Gastrocnemius medialis (tissue), 4 donors: ENCODE measurements around the gene C2CD4D. TPM values are rescaled to one million over a fixed set of nuclear protein-coding genes. Genes with fewer than 3 reads are reported as not detected.

Experiments used
- ATAC-seq, 2 donors: fragments of 150-250 bp; one replicate each; pipeline ENCODE4 v1.9.1; 2016
- DNase-seq, 2 donors: peaks; one replicate each; pipeline ENCODE4 v3.0.0-alpha.2; 2019
- H3K27ac ChIP-seq, 4 donors: fragments of 200-600 bp; sonication (generic); 1 replicate in 1 of 4; 2 replicates in 3 of 4; pipeline ENCODE4 v1.5.1; 2016 to 2018; ENCODE audit warnings: mild to moderate bottlenecking in 2 of 4, moderate library complexity in 1 of 4
- H3K27me3 ChIP-seq, 3 donors: fragments of 200-600 bp; sonication (generic) in 2 of 3; 1 replicate in 1 of 3; 2 replicates in 2 of 3; pipeline versions ENCODE4 v1.5.1 to v1.6.0; 2016 to 2019; ENCODE audit warnings: mild to moderate bottlenecking in 1 of 3, moderate library complexity in 1 of 3
- H3K36me3 ChIP-seq, 2 donors: fragments of 200-600 bp; sonication (generic) in 1 of 2; one replicate each; pipeline ENCODE4 v1.5.1; 2017 to 2018
- H3K4me1 ChIP-seq, 2 donors: fragments of 200-600 bp; sonication (generic) in 1 of 2; one replicate each; pipeline ENCODE4 v1.5.1; 2016 to 2017; ENCODE audit warnings: mild to moderate bottlenecking in 2 of 2
- H3K4me3 ChIP-seq, 4 donors: fragments of 200-600 bp; sonication (generic) in 3 of 4; 1 replicate in 1 of 4; 2 replicates in 3 of 4; pipeline ENCODE4 v1.5.1; 2016 to 2019; ENCODE audit warnings: mild to moderate bottlenecking in 2 of 4
- H3K9me3 ChIP-seq, 3 donors: fragments of 200-600 bp; sonication (generic) in 2 of 3; 1 replicate in 1 of 3; 2 replicates in 2 of 3; pipeline ENCODE4 v1.5.1; 2016 to 2019
- CTCF ChIP-seq, 5 experiments: fragments of 450-650 bp in 3 of 5; fragments of 200-600 bp in 2 of 5; sonication (generic) in 2 of 5; IDR thresholded peaks in 4 of 5; conservative IDR thresholded peaks in 1 of 5; 1 replicate in 4 of 5; 2 replicates in 1 of 5; pipeline ENCODE4 v1.5.1; 2016 to 2019; ENCODE audit warnings: antibody characterized with exemption in 5 of 5, mild to moderate bottlenecking in 3 of 5, moderate library complexity in 3 of 5
- POLR2A ChIP-seq, 2 donors: fragments of 450-650 bp; IDR thresholded peaks; one replicate each; pipeline ENCODE4 v1.6.1; 2017; ENCODE audit warnings: antibody characterized with exemption in 2 of 2, mild to moderate bottlenecking in 2 of 2, moderate library complexity in 2 of 2
- in situ Hi-C, 4 donors: fragments of 200-750 bp; cut with MboI; loops; one replicate each; pipeline versions ENCODE4 v1.15.0 to v1.8.0; 2017; ENCODE audit warnings: low sequenced_read_pairs in 4 of 4
- intact Hi-C: fragments of 100-400 bp; cut with DNase I; formaldehyde crosslinking; loops from one replicate; pipeline ENCODE4 v1.15.1; 2023; ENCODE audit warnings: low total_unique reads
- total RNA-seq, 4 donors: library from RNA; depleted of rRNA; stranded (reverse); fragments of >200 nt; gene quantifications; one replicate each; pipeline versions ENCODE4 v1.1.0 to v1.2.3, GENCODE V29; 2016

The C2CD4D gene
- total RNA-seq, 4 donors from 2014 or later: not detected

- Histone ChIP-seq H3K27ac (no peak overlapping the region), H3K36me3 (no peaks in the 10 kb centered on the region), H3K27me3 (peaks cover 0 to 11% (median 4%) of the 10 kb centered on the region in 3 donors), H3K4me1 (no peaks in the 10 kb centered on the region), H3K9me3 (no peaks in the 10 kb centered on the region), H3K4me3 (no peak overlapping the region)
- DNase-seq (no peak), ATAC-seq (no peak)
- intact Hi-C loops (no loop called here), in situ Hi-C loops (loop anchor here in 3 of 4 donors (10.0 to 25.0 kb wide), 3 partner anchors 84 to 262 kb away; partner anchors contain the start of genes MRPL9 (in 1 of the 3) and SNX27 (in 1 of the 3))
- TF ChIP-seq POLR2A (IDR thresholded peaks at IDR 0.05) (no peak), CTCF (IDR thresholded peaks at IDR 0.05 in 4 of 5, conservative IDR thresholded peaks at IDR 0.05 in 1 of 5) (no peak)
These were observed 9.5 kb upstream of the C2CD4D start for GRCh38 chr1:151849126-151849525.

- Histone ChIP-seq H3K36me3 (no peaks in the 10 kb centered on the region), H3K4me3 (no peak overlapping the region), H3K4me1 (no peaks in the 10 kb centered on the region), H3K27ac (no peak overlapping the region), H3K27me3 (peaks cover 0 to 11% (median 4%) of the 10 kb centered on the region in 3 donors), H3K9me3 (no peaks in the 10 kb centered on the region)
- in situ Hi-C loops: loop anchor here in 3 of 4 donors (10.0 to 25.0 kb wide), 3 partner anchors 83 to 261 kb away; partner anchors contain the start of genes MRPL9 (in 1 of the 3) and SNX27 (in 1 of the 3)
- DNase-seq: no peak
- intact Hi-C loops: no loop called here
- TF ChIP-seq POLR2A (IDR thresholded peaks at IDR 0.05) (no peak), CTCF (IDR thresholded peaks at IDR 0.05 in 4 of 5, conservative IDR thresholded peaks at IDR 0.05 in 1 of 5) (no peak)
- no peak for ATAC-seq
These were observed 8.4 kb upstream of the C2CD4D start for GRCh38 chr1:151847867-151848596.

- DNase-seq (no peak), ATAC-seq (no peak)
- Histone ChIP-seq H3K4me1 (no peaks in the 10 kb centered on the region), H3K4me3 (no peak overlapping the region), H3K27me3 (peaks cover 0 to 4% (median 4%) of the 10 kb centered on the region in 3 donors), H3K27ac (no peak overlapping the region), H3K9me3 (no peaks in the 10 kb centered on the region), H3K36me3 (no peaks in the 10 kb centered on the region)
- intact Hi-C loops (no loop called here), in situ Hi-C loops (loop anchor here in 3 of 4 donors (10.0 to 25.0 kb wide), 3 partner anchors 82 to 259 kb away; partner anchors contain the start of genes MRPL9 (in 1 of the 3) and SNX27 (in 1 of the 3))
- TF ChIP-seq CTCF (IDR thresholded peaks at IDR 0.05 in 4 of 5, conservative IDR thresholded peaks at IDR 0.05 in 1 of 5) (no peak), POLR2A (IDR thresholded peaks at IDR 0.05) (no peak)
These were observed 7.1 kb upstream of the C2CD4D start for GRCh38 chr1:151846686-151847237.

- no peak for DNase-seq
- no peaks in the 10 kb centered on the region for H3K4me1 ChIP-seq
- H3K27me3 ChIP-seq: peaks cover 0 to 5% (median 0%) of the 10 kb centered on the region in 3 donors
- in situ Hi-C loops: loop anchor here in 3 of 4 donors (10.0 to 25.0 kb wide), 3 partner anchors 81 to 259 kb away; partner anchors contain the start of genes MRPL9 (in 1 of the 3) and SNX27 (in 1 of the 3)
- H3K9me3 ChIP-seq: no peaks in the 10 kb centered on the region
- intact Hi-C loops: no loop called here
- H3K27ac ChIP-seq: no peak overlapping the region
- H3K36me3 ChIP-seq: no peaks in the 10 kb centered on the region
- no peak for TF ChIP-seq CTCF (IDR thresholded peaks at IDR 0.05 in 4 of 5, conservative IDR thresholded peaks at IDR 0.05 in 1 of 5)
- no peak for TF ChIP-seq POLR2A (IDR thresholded peaks at IDR 0.05)
- no peak for ATAC-seq
- no peak overlapping the region for H3K4me3 ChIP-seq
These were observed 6.5 kb upstream of the C2CD4D start for GRCh38 chr1:151846062-151846568.
